NCI-H1048 (cell line): ENCODE data around the gene WNT9B.
"Not testable (repeated sequence)": the region's sequence is repeated elsewhere in the genome, so short reads cannot be mapped to it uniquely, and the experiment has no call there.

Experiments
- DNase-seq: peaks from one replicate; lab custom pipeline; 2025; lab: John Stamatoyannopoulos, UW

Gene WNT9B

GRCh38 chr17:46821482-46822387 lies 29.6 kb upstream of the WNT9B start:
- DNase-seq: no peak

- DNase-seq: no peak
These were observed 28.9 kb upstream of the WNT9B start for GRCh38 chr17:46822388-46822921.

GRCh38 chr17:46823657-46824056 lies 27.7 kb upstream of the WNT9B start:
- no peak for DNase-seq

GRCh38 chr17:46826116-46826515 lies 25.3 kb upstream of the WNT9B start:
- DNase-seq: no peak

GRCh38 chr17:46827274-46827673 lies 24.1 kb upstream of the WNT9B start:
- no peak for DNase-seq

- DNase-seq: no peak
These were observed 19.6 kb upstream of the WNT9B start for GRCh38 chr17:46831573-46832330.

GRCh38 chr17:46832331-46832821 lies 19.0 kb upstream of the WNT9B start:
- DNase-seq: no peak

GRCh38 chr17:46832945-46833839 lies 18.2 kb upstream of the WNT9B start:
- no peak for DNase-seq

- DNase-seq: no peak
These were observed 17.6 kb upstream of the WNT9B start for GRCh38 chr17:46833840-46834208.

- DNase-seq: no peak
These were observed 16.5 kb upstream of the WNT9B start for GRCh38 chr17:46834846-46835245.

GRCh38 chr17:46836500-46836899 lies 14.9 kb upstream of the WNT9B start:
- DNase-seq: no peak

GRCh38 chr17:46837521-46837920 lies 13.9 kb upstream of the WNT9B start:
- DNase-seq: no peak

- no peak for DNase-seq
These were observed 12.2 kb upstream of the WNT9B start for GRCh38 chr17:46839211-46839610.

GRCh38 chr17:46840596-46840995 lies 10.8 kb upstream of the WNT9B start:
- not testable (repeated sequence) for DNase-seq

- no peak for DNase-seq
These were observed 9.6 kb upstream of the WNT9B start for GRCh38 chr17:46841561-46842379.

GRCh38 chr17:46842835-46843234 lies 8.5 kb upstream of the WNT9B start:
- no peak for DNase-seq

GRCh38 chr17:46847204-46848191 lies 3.9 kb upstream of the WNT9B start:
- DNase-seq: no peak

- no peak for DNase-seq
These were observed 2.8 kb upstream of the WNT9B start for GRCh38 chr17:46848534-46848933.

GRCh38 chr17:46850688-46851028 lies 725 bp upstream of the WNT9B start:
- DNase-seq: no peak
